Esophagus (tissue), 2 donors: ENCODE measurements around the gene MAP2K3. TPM values are rescaled to one million over a fixed set of nuclear protein-coding genes. Genes with fewer than 3 reads are reported as not detected.

ENCODE experiments used
- H3K27ac ChIP-seq, 2 donors: one replicate each; pipeline ENCODE4 v1.5.1; 2013; ENCODE audit warnings: low read depth in 2 of 2, mild to moderate bottlenecking in 2 of 2, inconsistent platforms in 1 of 2, low read length in 1 of 2, moderate library complexity in 1 of 2
- H3K27me3 ChIP-seq, 2 donors: one replicate each; pipeline ENCODE4 v1.6.1; 2013; ENCODE audit warnings: low read length in 2 of 2, control low read depth in 1 of 2, mild to moderate bottlenecking in 1 of 2; ENCODE audit not compliant: insufficient read depth in 2 of 2, control insufficient read depth in 1 of 2
- H3K36me3 ChIP-seq, 2 donors: one replicate each; pipeline ENCODE4 v1.6.1; 2013; ENCODE audit warnings: low read length in 1 of 2; ENCODE audit not compliant: control insufficient read depth in 2 of 2, insufficient read depth in 2 of 2
- H3K4me1 ChIP-seq, 2 donors: one replicate each; pipeline ENCODE4 v1.6.1; 2013; ENCODE audit warnings: low read length in 1 of 2; ENCODE audit not compliant: control insufficient read depth in 2 of 2, insufficient read depth in 2 of 2
- H3K4me3 ChIP-seq, 2 donors: one replicate each; pipeline ENCODE4 v1.5.1; 2013; ENCODE audit warnings: low read length in 2 of 2, mild to moderate bottlenecking in 2 of 2, low read depth in 1 of 2, moderate library complexity in 1 of 2
- H3K9me3 ChIP-seq, 2 donors: one replicate each; pipeline ENCODE4 v1.6.1; 2013; ENCODE audit warnings: mild to moderate bottlenecking in 2 of 2, low read depth in 1 of 2, low read length in 1 of 2, moderate library complexity in 1 of 2; ENCODE audit not compliant: control insufficient read depth in 2 of 2, insufficient read depth in 1 of 2
- WGBS, 2 donors: extraction: QIAGEN DNeasy Blood & Tissue Kit; methylation state at CpG; one replicate each; pipeline ENCODE4 v1.1.7; 2013; 5-methylcytosine and 5-hydroxymethylcytosine counted together
- polyA plus RNA-seq, 2 donors: library from polyadenylated mRNA; stranded (reverse); fragments of 200-250 nt; gene quantifications; one replicate each; pipeline ENCODE4 v1.2.3, GENCODE V29; 2013
- donor health status: healthy with polysubstance abuse.
- donor health status: Bipolar disorder and iron deficiency.

The MAP2K3 gene
- polyA plus RNA-seq, 2 donors = 35.5 to 39.8 TPM

GRCh38 chr17:21355586-21355985 lies 71.1 kb downstream of the MAP2K3 start:
- 82 to 85% methylated on average over 12 of the region's 12 CpGs for WGBS, 2 donors

GRCh38 chr17:21356537-21357127 lies 72.1 kb downstream of the MAP2K3 start:
- no peaks in the 10 kb centered on the region for H3K9me3 ChIP-seq
- no peaks in the 10 kb centered on the region for H3K27me3 ChIP-seq
- no peak overlapping the region for H3K27ac ChIP-seq
- 86 to 92% methylated on average over 2 of the region's 2 CpGs for WGBS, 2 donors
- H3K4me3 ChIP-seq = no peak overlapping the region
- H3K4me1 ChIP-seq = peaks cover 2 to 3% of the 10 kb centered on the region in 2 donors
- H3K36me3 ChIP-seq = no peaks in the 10 kb centered on the region

More at GRCh38 chr17:21355586-21355985, 71.1 kb downstream of the MAP2K3 start:
- no peaks in the 10 kb centered on the region for H3K36me3 ChIP-seq
- peaks cover 2 to 3% of the 10 kb centered on the region in 2 donors for H3K4me1 ChIP-seq
- H3K27ac ChIP-seq = no peak overlapping the region
- H3K4me3 ChIP-seq = no peak overlapping the region
- no peaks in the 10 kb centered on the region for H3K9me3 ChIP-seq
- no peaks in the 10 kb centered on the region for H3K27me3 ChIP-seq

GRCh38 chr17:21357281-21357680 lies 72.8 kb downstream of the MAP2K3 start:
- H3K36me3 ChIP-seq = no peaks in the 10 kb centered on the region
- no peaks in the 10 kb centered on the region for H3K9me3 ChIP-seq
- H3K27me3 ChIP-seq = no peaks in the 10 kb centered on the region
- H3K4me3 ChIP-seq = no peak overlapping the region
- H3K27ac ChIP-seq = no peak overlapping the region
- 79 to 82% methylated on average over 5 of the region's 5 CpGs for WGBS, 2 donors
- peaks cover 2 to 3% of the 10 kb centered on the region in 2 donors for H3K4me1 ChIP-seq

- Histone ChIP-seq H3K27ac (no peak overlapping the region), H3K4me1 (peaks cover 0 to 3% of the 10 kb centered on the region in 2 donors), H3K36me3 (no peaks in the 10 kb centered on the region), H3K9me3 (no peaks in the 10 kb centered on the region), H3K4me3 (no peak overlapping the region), H3K27me3 (no peaks in the 10 kb centered on the region)
- WGBS, 2 donors = 64 to 65% methylated on average over 10 of the region's 10 CpGs
Measured at GRCh38 chr17:21357696-21358656, 73.5 kb downstream of the MAP2K3 start.

- H3K4me3 ChIP-seq = no peak overlapping the region
- 54 to 61% methylated on average over 12 of the region's 12 CpGs for WGBS, 2 donors
- no peaks in the 10 kb centered on the region for H3K27me3 ChIP-seq
- H3K4me1 ChIP-seq = peaks cover 0 to 3% of the 10 kb centered on the region in 2 donors
- no peaks in the 10 kb centered on the region for H3K36me3 ChIP-seq
- no peak overlapping the region for H3K27ac ChIP-seq
- no peaks in the 10 kb centered on the region for H3K9me3 ChIP-seq
Measured at GRCh38 chr17:21358682-21359482, 74.4 kb downstream of the MAP2K3 start.

GRCh38 chr17:21359483-21359840 lies 75.0 kb downstream of the MAP2K3 start:
- no peak overlapping the region for H3K27ac ChIP-seq
- H3K9me3 ChIP-seq = no peaks in the 10 kb centered on the region
- H3K4me3 ChIP-seq = no peak overlapping the region
- WGBS, 2 donors = 85 to 86% methylated on average over 9 of the region's 9 CpGs
- no peaks in the 10 kb centered on the region for H3K36me3 ChIP-seq
- no peaks in the 10 kb centered on the region for H3K27me3 ChIP-seq
- peaks cover 0 to 3% of the 10 kb centered on the region in 2 donors for H3K4me1 ChIP-seq

GRCh38 chr17:21360048-21360447 lies 75.5 kb downstream of the MAP2K3 start:
- Histone ChIP-seq H3K4me1 (peaks cover 0 to 3% of the 10 kb centered on the region in 2 donors), H3K9me3 (no peaks in the 10 kb centered on the region), H3K27me3 (no peaks in the 10 kb centered on the region), H3K36me3 (no peaks in the 10 kb centered on the region), H3K4me3 (no peak overlapping the region), H3K27ac (no peak overlapping the region)
- 63 to 80% methylated on average over 7 of the region's 7 CpGs for WGBS, 2 donors

GRCh38 chr17:21361020-21361809 lies 76.7 kb downstream of the MAP2K3 start:
- H3K27me3 ChIP-seq = no peaks in the 10 kb centered on the region
- peaks cover 0 to 3% of the 10 kb centered on the region in 2 donors for H3K4me1 ChIP-seq
- no peak overlapping the region for H3K4me3 ChIP-seq
- WGBS, 2 donors = 75 to 81% methylated on average over 5 of the region's 5 CpGs
- H3K36me3 ChIP-seq = no peaks in the 10 kb centered on the region
- H3K9me3 ChIP-seq = no peaks in the 10 kb centered on the region
- H3K27ac ChIP-seq = no peak overlapping the region
